HG02571 (cell line): ENCODE data around the gene NCOA4.
"Not testable (repeated sequence)": the region's sequence is repeated elsewhere in the genome, so short reads cannot be mapped to it uniquely, and the experiment has no call there.

Experiments
- ATAC-seq: cut with Tn5 transposase; IDR thresholded peaks from one replicate; pipeline ENCODE4 v1.9.1; 2021; ENCODE audit warnings: mild to moderate bottlenecking, moderate library complexity; ENCODE audit not compliant: unreplicated experiment

NCOA4 gene

DNA sequence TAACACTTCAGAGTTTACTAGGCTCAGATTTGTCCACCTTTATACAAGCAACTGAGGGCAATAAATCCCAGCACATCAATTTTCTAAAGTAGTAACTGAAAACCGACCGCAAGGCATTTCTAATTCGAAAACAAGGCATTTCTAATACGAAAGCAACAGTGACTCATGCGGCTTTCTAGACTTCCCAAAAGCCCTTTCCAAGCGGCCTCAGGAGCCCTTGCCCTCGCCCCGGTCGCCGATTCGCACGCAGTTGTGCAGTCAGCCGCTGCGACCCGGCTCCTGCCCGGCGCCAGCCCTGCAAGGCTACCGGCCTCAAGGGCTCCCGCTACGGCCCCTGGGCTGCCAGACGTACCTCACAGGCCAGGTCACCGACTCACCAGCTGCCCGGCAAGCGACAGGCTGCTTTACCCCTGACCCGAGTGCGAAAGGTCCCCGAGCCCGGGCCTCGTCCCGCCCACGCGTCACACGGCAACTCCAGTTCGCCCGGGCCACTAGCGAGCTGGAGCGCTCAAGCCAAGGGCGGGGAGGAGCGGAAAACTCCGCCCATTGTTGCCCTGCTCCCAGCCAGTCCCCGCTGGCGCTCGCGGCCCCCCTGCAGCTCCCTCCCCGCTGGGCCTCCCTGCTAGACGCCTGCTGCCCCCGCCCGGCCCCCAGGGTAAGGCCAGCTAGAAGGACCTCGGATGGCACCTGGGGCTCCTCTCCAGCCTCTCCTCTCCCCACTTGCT, 7.3 kb downstream of the NCOA4 start:
- peak; percentile 95 for ATAC-seq

DNA sequence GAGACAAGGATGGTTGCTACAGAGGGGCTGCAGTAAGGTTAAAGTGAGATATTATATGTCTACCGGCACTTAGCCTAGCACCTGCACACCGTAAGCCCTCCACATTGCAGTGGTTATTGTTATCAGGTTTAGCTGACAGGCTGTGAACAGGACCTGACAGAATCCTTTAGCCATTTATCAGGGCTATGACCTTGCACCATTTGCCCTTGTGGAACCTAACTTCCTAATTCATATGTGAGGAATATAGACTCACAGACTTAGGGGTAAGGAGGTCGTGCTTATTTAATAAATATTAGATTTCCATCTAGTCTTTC, 10.1 kb downstream of the NCOA4 start:
- ATAC-seq = no peak

DNA sequence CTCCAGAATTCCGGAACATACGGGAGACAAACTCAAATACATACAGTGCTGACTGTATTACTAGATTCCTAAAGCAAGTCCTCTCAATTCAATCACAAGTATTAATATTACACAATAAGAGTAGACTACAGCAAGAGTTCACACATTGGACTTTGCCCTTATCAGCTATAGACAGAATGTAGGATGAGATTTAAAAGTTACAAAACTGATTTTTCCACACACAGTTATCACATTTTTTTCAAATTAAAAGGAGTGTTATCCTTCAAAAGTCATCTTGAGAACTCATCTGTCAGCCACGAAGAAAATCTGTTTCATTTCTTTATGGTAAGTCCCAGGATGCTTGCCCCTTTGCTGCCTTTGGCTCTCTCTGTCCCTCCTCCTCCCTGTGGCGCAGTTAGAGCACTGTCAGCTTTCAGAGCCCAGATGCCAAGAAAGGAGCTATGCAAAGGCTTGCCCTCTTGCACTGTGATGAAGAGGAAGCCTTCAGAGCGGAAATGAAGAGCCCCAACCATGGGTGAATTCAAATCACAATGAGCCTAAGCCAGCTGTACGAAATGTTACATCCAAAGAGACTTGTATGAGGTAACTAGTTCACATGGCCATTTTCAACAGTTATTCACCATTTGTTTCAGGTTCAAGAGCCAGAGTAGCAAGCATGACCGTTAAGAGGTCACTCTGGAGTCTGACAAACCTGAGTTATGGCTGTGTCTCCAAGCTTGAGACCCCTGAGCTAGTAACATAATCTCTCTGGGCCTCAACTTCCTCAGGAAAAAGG, 10.7 kb downstream of the NCOA4 start:
- no peak for ATAC-seq

DNA sequence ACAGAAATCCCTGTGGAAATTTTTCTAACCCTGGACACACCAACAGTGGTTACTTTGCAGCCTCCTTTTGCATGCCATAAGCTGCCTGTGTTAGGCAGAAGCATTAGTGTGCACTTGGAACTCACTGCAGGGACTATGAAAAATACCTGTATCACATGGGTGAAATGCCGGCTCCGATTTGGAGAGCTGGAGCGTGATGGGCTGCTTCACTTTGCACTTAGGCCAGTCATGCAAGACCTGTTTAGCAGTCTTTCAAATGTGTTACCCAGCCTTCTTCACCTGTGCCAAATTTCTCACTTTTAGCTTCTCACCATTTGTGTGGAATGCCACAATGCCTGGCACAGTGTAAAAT, 11.3 kb downstream of the NCOA4 start:
- no peak for ATAC-seq

DNA sequence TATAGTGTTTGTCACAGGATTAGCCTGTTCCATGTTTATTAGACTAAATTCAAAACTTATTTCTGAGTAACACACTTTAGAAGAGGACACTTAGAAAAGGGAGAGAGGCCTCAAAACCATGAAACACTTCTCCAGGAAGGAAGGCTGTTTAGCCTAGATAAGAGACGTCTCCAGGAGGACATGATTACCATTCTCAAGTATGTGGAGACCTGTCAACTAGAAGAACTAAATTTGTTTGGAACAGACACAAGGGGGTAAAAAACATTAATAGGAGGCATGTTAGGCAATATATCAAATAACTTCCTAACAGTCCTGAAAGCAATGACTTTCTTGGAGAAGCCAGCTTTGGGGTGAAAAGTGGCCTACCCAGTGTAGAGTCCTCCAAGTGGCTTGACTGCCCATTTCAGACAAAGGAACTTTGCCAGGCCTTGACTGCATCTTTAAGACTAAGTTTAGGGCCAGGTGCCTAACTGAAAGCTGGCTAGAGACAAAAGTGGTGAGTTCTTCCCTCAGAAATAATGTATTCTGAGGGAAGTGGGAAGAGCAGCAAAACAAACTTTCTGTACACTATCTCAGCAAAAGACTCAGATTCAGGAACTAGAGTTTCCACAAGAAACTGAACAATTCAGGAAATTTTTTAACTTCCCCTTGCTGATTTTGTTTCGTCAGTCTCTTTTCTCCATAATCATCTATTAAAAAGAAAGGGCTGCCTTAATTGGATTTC, 11.8 kb downstream of the NCOA4 start:
- no peak for ATAC-seq

DNA sequence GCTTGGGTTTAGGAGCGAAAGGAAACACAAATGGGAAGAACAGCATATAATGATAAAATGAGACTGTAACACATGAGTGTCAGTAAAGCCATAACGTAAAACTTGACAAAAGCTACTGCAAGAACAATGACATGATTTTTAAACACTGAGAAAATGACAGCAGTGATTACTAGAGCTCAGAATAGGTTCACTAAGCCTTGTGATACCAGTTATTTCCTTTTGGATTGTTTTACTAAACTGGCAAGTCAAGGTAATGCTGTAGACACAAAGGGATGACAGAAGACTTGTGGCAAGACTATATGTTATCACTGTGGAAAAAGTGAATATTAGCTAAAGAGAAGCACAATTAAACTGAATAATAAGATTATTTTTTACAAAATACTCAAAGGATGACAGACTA, 12.7 kb downstream of the NCOA4 start:
- no peak for ATAC-seq

DNA sequence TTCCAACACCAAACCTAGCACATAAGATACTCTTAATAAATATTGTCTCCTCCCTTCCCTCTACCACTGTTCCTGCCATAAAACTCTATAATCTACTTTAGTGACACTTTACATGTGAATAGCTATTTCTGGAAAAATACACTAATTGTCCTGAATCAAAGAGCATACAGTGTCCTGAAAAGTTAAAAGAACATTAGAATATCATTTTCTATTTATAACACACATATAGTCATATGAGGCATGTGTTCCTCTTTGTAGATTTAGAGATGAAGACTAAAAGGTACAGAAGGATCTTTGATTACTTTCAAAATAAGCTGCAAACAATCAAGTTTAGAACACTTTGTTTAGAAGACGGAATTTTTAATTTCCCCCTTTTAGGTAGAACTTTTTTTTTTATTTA, 13.6 kb downstream of the NCOA4 start:
- ATAC-seq = no peak

DNA sequence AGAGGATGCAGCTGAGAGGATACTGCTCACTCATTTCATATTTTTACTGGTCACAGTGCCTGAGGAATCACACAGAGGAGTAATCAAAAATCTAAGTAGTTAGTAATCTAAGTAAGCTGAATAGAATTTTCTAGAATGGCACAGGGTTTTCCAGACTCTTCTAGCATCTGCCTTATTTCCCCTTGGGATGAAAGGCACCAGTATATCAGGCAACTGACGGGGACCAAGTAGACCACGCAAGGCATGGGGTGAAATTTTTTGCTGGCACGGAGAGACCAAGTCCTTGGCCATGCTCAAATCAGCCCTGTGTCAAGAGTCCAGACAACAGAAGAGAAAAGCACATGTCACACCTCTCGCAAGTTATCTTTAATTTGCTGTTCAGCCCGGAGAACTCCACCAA, 14.2 kb downstream of the NCOA4 start:
- ATAC-seq = no peak

DNA sequence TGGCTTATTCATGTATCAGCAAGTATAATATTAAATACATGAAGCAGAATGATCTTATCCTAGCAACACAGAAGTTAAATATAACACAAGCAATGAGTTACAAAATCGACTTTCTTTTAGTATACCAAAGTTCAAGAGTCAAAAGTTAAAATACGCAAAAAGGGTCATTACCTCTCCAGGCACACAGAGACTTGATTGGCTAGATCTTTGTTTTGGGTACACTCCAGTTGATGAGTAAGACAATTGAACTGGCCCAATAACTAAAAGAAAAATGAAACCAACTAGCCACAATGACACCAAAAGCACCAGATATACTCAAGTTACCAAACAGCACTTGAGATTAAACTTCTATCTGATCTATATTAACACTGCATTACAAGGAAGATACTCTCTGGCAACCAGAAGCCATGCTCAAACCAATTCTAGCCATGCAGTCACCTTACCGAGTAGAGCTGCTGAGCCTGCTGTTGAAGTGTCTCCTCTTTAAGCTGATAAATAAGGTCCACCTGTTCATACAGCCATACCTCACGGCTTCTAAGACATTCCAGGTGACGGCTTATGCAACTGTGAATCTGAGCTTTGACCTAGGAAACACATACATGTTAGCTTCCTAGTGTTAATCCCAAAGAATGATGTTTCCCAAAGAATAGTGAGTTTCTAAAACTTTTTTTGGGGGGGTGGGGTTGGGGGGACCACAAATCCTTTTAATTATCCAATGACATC, 15.6 kb downstream of the NCOA4 start:
- ATAC-seq = no peak

DNA sequence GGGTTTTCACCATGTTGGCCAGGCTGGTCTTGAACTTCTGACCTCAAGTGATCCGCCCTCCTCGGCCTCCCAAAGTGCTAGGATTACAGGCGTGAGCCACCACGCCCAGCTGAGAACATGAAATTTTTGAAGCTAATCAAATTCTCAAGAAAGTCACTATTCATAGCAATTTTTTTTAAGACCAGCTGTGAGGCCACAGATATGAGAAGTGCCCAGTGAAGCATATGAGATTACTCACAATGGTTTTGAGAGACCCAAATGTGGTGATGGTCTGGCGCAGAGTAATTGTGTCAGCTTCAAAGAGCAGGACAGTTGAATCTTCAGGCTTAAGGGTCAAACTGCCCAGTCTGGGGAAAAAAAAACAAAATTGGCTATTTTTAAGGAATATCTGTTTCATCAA, 16.2 kb downstream of the NCOA4 start:
- ATAC-seq = no peak

DNA sequence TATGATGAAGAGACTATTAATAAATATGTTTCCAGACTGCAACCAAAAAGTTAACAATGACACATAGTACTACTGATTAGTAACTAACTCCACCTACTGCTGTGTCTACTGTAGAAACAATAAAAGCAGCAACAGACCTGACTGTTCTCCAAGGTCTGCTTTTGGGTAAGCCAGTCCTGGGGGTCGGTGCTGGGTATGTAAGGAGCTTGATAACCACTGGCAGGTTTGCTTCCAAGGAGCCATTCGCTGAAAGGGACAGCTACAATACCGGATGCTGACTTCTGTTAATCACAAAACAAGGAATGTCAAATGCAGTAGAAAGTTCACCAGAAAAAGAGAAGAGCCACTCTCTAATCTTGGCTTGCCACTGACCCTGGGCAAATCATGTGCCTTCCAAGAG, 17.7 kb downstream of the NCOA4 start:
- no peak for ATAC-seq

DNA sequence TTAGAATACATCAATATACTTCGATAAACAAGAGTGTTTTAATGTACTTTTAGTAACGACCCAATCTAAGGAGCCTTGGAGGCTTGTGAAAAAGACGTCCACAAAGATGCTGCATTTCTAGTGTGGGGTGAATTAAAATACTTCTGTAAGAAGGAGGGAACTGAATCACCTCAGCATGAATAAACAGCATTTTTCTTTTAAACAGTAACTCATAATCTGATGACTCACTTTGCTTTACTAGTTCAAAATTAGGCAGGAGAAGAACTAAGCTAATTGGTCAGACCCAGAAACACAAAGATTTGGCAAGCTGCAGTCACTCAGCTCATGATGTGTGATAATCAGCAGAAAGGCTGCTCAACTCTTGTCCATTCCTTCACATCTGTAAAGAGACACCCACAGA, 24.2 kb downstream of the NCOA4 start:
- ATAC-seq = no peak

DNA sequence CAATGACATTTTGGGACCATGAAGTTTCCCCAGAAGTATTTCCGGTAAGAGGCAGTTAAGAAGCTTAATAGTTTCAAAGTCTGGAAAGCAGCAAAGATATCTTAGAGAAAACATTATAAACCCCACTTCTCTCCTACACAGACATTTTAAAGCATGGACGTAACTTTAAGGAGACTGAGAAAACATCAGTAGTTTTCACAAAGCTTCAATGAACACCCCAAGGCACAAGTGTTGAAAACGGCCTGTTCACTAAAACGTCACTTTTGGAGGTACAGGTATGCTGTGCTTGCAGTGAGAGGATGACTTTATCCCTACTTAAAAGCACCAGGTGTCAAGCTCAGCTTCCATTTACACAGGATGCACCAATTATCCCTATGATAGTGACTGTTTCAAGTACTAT, 25.0 kb downstream of the NCOA4 start:
- ATAC-seq = no peak

DNA sequence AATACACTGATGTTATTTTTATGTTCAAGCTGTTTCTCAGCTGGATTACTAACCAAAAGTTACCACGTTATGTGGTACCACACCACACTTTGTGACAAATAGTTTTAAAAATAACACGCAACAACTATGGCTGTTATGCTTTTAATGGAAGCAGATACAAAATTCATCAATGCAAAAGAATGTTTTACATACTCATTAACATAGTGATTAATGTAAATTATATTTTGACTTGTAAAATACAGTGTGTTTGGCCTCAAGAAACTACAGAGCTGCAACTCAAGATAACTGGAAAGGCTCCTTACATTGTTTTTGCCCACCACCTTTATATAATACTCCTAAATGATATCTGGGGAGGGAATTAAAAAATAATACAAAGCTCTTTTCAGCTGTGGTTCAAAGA, 25.5 kb downstream of the NCOA4 start:
- ATAC-seq = no peak

DNA sequence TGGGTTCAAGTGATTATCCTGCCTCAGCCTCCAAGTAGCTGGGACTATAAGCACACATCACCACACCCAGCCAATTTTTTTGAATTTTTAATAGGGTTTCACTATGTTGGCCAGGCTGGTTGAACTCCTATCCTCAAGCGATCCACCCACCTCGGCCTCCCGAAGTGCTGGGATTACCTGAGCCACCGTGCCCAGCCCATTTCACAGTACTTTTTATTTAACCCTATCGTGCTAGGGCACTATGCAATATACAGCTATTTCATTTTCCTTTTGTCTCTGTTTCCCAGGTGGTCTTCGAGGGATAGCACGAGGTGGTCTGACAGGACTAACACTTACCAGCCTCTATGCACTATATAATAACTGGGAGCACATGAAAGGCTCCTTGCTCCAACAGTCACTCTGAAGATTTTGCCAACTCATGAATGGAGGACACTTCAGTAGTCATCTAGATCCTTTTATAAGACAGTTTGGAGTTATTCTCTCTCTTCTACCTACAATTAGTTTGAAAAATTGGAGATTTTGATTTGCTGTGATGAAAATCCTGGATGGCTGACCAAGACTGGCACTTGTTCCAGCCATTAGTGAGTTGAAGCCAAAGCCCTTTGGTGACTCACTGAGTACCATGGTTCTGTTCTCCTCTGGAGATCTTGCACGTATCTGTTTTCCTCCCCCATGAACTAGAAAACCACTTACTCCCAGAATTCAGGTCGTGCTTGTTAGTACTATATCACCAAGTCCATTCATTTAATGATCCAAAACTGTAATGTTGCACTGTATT, 27.3 kb downstream of the NCOA4 start:
- no peak for ATAC-seq

DNA sequence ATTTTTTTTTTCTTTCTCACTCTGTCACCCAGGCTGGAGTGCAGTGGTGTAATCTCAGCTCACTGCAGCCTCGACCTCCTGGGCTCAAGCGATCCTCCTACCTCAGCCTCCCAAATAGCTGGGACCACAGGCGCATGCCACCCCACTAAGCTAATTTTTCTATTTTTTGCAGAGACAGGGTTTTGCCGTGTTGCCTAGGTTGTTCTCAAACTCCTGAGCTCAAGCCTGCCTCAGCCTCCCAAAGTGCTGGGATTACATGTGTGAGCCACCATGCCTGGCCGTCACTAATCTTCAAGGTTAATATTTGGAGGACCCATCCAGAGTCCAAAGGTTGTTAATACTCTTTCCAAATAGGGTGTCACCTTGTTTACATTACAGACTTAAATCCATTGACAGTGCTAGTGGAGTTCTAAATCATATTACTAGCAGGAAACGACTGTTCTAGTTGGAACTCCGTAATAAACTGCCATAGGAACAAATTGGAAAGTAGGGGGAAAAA, 28.2 kb downstream of the NCOA4 start:
- not testable (repeated sequence) for ATAC-seq

DNA sequence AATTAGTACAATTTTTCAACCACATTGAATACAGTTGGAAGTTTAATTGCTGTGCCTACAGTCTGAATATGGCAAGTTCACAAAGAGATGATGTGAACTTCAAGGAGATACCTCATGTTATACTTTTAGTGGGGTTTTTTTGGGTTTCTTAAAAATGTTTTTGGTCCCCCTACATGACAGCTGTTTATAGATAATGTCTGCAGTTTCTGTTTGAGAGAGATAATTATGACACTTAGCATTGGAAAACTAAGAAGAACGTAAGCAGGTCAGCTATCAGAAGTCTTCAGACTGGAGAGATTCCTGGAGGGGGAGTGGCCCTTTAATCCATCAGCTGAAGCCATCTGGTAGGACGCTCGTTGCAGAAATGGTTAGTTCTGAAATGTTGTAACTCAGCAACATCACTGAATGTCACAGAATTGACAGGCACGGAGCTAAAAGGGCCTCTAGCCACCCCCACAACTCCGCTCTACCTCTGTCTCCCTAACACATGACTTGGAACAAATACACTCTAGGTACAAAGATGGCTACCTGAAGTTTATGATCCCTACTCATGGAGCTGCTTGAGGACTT, 29.2 kb downstream of the NCOA4 start:
- ATAC-seq = no peak

DNA sequence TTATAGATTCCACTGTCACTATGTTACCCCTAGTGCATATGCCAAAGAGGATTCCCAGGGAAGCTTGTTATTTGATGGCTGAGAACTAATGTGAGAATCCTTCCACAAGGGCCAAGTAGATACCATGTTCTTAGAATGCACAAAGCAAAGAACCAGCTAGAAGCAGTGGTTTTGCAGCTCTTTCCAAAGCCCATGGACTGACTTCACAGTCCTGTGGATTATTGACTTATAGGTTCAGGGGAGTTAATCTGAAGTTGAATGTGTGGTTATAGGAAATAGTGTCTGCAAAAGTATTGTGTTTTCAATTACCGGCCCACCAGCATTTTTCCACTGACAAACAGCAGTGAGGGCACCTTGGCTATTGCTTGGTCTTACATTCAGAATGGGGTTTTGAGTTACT, 29.9 kb downstream of the NCOA4 start:
- ATAC-seq = no peak

DNA sequence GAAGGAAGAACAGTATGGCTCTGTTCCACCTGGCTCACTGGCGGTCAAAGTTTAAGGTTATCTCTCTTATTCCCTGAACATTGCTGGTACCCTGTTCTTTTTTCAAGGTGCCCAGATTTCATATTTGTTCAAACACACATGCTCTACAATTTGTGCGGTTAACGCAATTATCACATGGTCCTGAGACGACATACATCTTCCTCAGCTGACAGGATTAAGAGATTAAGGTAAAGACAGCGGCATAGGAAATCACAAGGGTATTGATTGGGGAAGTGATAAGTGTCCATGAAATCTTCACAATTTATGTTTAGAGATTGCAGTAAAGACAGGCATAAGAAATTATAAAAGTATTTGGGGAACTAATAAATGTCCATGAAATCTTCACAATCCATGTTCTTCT, 30.5 kb downstream of the NCOA4 start:
- not testable (repeated sequence) for ATAC-seq
